Measurements from ENCODE around the gene FLT4.

- no peak for TF ChIP-seq EZH2 (IDR thresholded peaks at IDR 0.05; ENCODE audit: low read length)
- TF ChIP-seq, protein P1, sequence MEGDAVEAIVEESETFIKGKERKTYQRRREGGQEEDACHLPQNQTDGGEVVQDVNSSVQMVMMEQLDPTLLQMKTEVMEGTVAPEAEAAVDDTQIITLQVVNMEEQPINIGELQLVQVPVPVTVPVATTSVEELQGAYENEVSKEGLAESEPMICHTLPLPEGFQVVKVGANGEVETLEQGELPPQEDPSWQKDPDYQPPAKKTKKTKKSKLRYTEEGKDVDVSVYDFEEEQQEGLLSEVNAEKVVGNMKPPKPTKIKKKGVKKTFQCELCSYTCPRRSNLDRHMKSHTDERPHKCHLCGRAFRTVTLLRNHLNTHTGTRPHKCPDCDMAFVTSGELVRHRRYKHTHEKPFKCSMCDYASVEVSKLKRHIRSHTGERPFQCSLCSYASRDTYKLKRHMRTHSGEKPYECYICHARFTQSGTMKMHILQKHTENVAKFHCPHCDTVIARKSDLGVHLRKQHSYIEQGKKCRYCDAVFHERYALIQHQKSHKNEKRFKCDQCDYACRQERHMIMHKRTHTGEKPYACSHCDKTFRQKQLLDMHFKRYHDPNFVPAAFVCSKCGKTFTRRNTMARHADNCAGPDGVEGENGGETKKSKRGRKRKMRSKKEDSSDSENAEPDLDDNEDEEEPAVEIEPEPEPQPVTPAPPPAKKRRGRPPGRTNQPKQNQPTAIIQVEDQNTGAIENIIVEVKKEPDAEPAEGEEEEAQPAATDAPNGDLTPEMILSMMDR (optimal IDR thresholded peaks at IDR 0.05 in 1 of 3, IDR thresholded peaks at IDR 0.05 in 1 of 3, conservative IDR thresholded peaks at IDR 0.05 in 1 of 3; ENCODE audit: extremely low read depth in 1 of 3, insufficient read depth in 2 of 3, low read length in 3 of 3) = no peak
Observed at GRCh38 chr5:180699042-180699441, 49.6 kb upstream of the FLT4 start.
